ENCODE data around the gene WDR6.

WDR6 gene, protein sequence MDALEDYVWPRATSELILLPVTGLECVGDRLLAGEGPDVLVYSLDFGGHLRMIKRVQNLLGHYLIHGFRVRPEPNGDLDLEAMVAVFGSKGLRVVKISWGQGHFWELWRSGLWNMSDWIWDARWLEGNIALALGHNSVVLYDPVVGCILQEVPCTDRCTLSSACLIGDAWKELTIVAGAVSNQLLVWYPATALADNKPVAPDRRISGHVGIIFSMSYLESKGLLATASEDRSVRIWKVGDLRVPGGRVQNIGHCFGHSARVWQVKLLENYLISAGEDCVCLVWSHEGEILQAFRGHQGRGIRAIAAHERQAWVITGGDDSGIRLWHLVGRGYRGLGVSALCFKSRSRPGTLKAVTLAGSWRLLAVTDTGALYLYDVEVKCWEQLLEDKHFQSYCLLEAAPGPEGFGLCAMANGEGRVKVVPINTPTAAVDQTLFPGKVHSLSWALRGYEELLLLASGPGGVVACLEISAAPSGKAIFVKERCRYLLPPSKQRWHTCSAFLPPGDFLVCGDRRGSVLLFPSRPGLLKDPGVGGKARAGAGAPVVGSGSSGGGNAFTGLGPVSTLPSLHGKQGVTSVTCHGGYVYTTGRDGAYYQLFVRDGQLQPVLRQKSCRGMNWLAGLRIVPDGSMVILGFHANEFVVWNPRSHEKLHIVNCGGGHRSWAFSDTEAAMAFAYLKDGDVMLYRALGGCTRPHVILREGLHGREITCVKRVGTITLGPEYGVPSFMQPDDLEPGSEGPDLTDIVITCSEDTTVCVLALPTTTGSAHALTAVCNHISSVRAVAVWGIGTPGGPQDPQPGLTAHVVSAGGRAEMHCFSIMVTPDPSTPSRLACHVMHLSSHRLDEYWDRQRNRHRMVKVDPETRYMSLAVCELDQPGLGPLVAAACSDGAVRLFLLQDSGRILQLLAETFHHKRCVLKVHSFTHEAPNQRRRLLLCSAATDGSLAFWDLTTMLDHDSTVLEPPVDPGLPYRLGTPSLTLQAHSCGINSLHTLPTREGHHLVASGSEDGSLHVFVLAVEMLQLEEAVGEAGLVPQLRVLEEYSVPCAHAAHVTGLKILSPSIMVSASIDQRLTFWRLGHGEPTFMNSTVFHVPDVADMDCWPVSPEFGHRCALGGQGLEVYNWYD

DNA sequence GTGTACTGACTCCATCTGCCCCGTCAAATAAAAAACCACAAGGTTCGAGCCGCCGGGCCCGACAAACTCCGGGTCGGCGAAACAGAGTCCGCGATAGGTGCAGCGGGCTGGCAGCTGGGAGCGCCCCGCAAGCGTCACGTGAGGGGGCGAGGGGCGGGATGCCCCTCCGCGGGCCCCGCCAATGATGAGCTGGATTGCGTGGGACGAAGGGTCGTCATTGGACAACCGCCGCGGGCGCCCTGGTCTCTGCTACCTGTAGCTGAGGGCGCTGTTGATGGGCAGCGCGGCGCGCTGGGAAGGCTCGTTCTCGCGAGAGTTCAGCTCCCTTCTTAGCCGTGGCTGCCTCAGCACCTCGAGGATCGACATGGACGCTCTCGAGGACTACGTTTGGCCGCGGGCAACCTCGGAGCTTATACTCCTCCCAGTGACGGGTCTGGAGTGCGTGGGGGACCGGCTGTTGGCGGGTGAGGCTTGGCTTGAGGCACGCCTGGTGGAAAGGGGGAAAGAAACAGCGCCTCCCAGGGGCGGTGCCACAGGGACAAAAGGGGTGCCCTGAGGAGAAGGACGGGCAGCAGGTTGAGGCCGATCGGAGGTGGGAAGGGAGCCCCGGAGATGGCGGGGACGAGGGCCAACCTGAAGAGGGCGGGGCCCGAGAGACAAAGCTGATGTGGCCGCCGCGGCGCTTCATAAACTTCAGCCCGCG lies at the start of gene WDR6:
WDR6 (plus strand) TSS at position 324 of the 703 bp plus-strand sequence; CDS start at position 365, 41 bp downstream.
- peak; percentile 97 for DNase-seq

- DNase-seq, result peak; percentile 35
Observed at GRCh38 chr3:48960841-48961413, 46.3 kb upstream of the WDR6 start.

- no peak for DNase-seq
Observed at GRCh38 chr3:48962340-48962739, 44.9 kb upstream of the WDR6 start.

GRCh38 chr3:48962939-48963338 lies 44.3 kb upstream of the WDR6 start:
- no peak for DNase-seq

DNA sequence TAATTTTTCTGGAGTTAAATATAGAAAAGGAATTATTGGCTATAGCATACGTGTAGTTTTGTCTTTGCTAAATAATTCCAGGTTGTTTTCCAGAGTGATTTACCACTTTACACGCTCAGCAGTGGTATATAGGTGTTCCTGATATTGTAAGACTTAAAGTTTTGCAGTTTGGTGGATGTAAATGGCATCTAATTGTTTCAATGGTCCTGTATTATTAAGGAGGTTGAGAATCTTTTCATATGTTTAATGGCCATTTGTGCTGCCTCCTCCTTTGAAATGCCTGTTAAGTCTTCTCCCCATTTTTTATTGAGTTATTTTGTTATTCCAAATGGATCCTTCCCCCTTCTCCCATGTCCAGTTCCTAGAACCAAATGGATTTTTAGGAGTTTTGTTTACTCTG lies 43.6 kb upstream of the WDR6 start:
- no peak for DNase-seq

DNA sequence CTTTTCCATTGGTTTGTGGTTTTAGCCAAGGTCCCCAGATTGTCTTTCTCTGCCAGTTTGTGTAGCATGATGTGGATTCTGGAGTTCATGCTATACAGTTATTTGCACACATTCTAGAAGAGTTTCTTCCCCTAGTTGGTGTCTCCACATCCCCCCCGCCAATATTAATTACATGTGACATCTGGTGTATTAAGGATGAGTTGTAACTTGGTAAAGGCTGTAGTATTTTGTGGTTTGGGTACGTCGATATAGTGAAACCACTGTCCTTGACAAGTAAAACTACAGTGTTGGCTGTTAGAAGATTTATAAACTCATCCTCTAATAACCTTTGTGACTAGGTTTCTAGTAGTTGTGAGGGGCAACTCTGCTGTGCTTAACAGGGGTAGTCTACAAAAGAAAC lies 40.8 kb upstream of the WDR6 start:
- no peak for DNase-seq

- DNase-seq, result no peak
Observed at GRCh38 chr3:48966876-48967361, 40.3 kb upstream of the WDR6 start.

GRCh38 chr3:48970586-48970985 lies 36.6 kb upstream of the WDR6 start:
- DNase-seq, result no peak

DNA sequence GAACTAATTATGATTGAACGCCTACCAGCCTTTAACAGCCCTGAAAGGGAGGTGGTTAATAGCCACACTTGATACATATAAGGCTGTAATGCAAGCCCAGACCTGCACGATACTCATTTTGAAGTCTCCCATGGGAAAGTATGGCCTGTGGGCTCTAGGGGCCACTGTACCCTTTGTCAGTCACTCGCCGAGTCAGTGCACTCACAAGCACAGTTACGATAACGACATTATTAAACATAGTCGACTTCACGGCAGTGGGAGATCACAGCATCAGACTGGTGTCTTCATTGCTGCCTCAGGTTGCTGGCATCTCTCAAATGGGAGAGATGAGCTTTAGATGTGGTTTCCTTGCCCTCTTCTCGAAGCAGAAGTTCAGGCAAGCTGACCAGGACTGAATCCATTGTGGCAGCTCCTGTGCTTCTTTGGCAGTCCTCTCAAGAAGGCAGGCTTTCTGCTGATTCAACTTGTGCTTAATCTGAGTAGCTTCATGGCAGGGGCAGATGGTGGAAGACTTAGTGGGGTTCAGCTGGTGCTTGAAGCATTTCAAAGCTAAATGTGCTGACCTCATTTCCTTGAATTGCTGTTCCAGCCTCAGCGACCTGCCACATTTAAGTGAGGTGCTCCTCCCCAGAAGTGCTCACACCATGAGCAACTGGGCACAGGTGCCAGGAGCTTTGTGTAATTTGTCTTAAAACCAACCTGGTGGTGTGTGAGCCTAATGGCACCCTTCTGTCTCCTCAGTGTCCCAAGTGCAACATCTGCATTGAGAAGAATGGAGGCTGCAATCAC lies 32.9 kb upstream of the WDR6 start:
- no peak for DNase-seq

DNA sequence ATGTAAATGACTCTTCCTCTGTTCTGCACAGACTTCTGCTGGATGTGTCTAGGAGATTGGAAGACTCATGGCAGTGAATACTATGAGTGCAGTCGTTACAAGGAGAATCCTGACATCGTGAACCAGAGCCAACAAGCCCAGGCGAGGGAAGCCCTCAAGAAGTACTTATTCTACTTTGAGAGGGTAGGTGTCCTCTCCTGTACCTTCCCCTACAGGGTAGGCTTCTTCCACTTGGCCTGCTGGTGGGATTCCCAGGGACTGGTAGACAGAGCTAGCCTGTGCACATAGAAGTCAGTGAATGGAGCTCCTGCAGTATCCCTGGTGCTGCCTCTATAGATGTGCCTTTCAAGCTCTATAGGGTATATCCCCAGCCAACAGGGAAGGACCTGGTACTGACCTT lies 27.7 kb upstream of the WDR6 start:
- DNase-seq, result no peak

DNA sequence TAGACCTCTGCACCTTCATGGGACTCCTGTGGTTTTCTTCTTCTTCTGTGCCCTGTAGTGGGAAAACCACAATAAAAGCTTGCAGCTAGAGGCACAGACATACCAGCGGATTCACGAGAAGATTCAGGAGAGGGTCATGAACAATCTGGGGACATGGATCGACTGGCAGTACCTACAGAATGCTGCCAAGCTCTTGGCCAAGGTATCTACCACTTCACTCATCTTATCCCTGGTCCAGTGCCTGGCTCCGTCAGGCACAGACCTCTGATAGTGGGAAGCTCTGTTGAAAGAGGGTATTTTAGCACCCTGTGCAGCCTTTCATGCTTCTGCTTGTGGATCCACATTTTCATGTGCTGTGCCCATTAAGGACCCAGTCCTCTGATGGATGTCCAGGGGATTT lies 26.9 kb upstream of the WDR6 start:
- DNase-seq, result no peak

DNA sequence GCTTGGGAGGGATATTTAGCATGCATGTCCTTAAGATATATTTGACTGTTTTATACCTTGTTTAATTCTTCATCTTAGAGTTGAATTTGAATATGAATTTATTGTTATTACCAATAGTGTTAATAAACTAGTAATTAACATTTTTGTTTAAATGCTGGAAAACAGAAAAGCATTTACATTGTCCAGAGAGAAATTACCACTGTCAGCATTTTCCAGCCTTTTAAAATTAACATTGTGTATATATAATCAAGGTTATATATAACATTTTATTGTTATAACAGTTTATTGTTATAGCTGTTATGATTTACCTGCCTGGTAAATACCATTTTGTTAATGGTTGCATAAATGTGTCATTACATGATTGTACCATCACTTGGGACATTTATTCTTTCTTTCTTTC lies 25.2 kb upstream of the WDR6 start:
- DNase-seq, result no peak

GRCh38 chr3:48982686-48983085 lies 24.5 kb upstream of the WDR6 start:
- peak; percentile 16 for DNase-seq

- DNase-seq, result no peak
Observed at GRCh38 chr3:48983096-48983495, 24.1 kb upstream of the WDR6 start.

DNA sequence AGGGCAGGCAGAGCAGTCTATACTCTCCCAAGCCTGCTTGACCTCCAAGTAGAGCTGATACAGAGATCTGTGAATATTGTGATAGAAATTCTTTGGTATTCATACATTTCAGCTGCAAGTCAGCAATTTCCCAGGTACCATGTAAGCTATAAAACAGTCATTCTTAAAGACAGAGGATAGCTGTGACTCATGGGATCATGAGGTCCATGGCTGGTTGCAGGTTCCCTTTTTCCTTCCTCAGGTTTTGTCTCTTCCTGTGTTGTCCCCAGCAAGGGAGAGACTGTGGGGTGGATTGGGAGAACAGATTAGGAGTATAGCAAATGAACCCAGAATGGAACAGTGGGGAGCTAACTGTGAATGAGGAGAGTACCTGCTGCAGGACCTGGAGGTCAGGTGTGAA lies 22.5 kb upstream of the WDR6 start:
- DNase-seq, result peak; percentile 17

DNA sequence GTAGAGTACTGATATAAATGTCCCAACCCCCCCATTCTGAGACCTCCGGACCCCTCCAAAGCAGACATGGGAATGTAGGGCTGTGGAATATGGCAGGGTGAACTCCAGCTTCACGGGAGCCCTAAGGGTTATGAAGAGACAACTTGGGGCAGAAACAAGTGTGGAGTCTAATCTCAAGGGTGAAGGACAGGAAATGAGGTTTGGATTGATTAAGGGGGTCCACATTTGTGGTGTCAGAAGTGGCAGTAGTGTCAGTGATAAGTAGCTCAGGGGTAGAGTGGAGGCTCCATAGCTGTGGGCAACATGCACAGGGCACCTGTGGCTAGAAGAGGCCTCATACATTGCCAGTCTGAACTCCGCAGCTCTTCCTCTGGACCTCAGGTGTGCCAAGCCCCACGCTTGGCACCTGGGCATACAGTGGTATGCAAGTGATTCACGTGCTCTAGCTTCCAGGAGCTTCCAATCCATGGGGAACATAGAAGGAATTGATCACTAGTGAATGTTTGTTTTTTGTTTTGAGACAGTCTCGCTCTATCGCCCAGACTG lies 21.3 kb upstream of the WDR6 start:
- DNase-seq, result peak; percentile 19

- DNase-seq, result peak; percentile 31
Observed at GRCh38 chr3:48989126-48989795, 17.9 kb upstream of the WDR6 start.

GRCh38 chr3:48989796-48990635 lies 17.2 kb upstream of the WDR6 start, which contains the start of gene P4HTM:
Gene P4HTM (plus strand): TSS chr3:48990241. CDS start chr3:48990257, 16 bp downstream.
- DNase-seq, result peak; percentile 92

Data from left hindlimb (tissue), 1 donor.